K562 (cell line): Measurements from ENCODE around the gene ADCY1. TPM values are rescaled to one million over a fixed set of nuclear protein-coding genes. Genes with fewer than 3 reads are reported as not detected.
A peak's percentile ranks its signal among the peaks of the same experiment; 100 is the strongest.

Source experiments
- CREB1 ChIP-seq, 2 experiments: sonication (generic) in 1 of 2; formaldehyde crosslinking in 1 of 2; IDR thresholded peaks; 2 replicates each; pipeline versions ENCODE4 v1.6.1 to v1.8.0; 2012 to 2022; ENCODE audit warnings: inconsistent platforms in 1 of 2, mild to moderate bottlenecking in 1 of 2, missing genetic modification reagents in 1 of 2, moderate library complexity in 1 of 2
- EP400 ChIP-seq: fragments of 450-650 bp; IDR thresholded peaks from 2 replicates; pipeline ENCODE4 v1.6.1; 2017; ENCODE audit warnings: antibody characterized with exemption, mild to moderate bottlenecking, moderate library complexity
- NBN ChIP-seq: fragments of 450-650 bp; IDR thresholded peaks from 2 replicates; pipeline ENCODE4 v1.6.1; 2016; ENCODE audit warnings: low read depth, mild to moderate bottlenecking
- NEUROD1 ChIP-seq: fragments of 150-350 bp; IDR thresholded peaks from 2 replicates; pipeline ENCODE4 v1.6.1; 2014; ENCODE audit warnings: borderline replicate concordance, low read length, low read depth; ENCODE audit not compliant: partially characterized antibody
- polyA plus RNA-seq, 8 experiments: library from polyadenylated mRNA; depleted of rRNA in 4 of 8; stranded (reverse) in 5 of 8; unstranded in 3 of 8; fragments of >200 nt; fragmentation: Nextera tagmentation in 2 of 8; fragmentation: Illumina TruSeq in 1 of 8; extraction: Ambion mirVana in 2 of 8; extraction: Trizol in 1 of 8; gene quantifications; 2 replicates each; pipeline versions ENCODE4 v1.2.1 to v1.2.3, GENCODE V29; 2011 to 2014; ENCODE audit warnings: inconsistent platforms in 1 of 8, missing spikeins in 1 of 8
- total RNA-seq, 7 experiments: library from RNA; depleted of rRNA in 6 of 7; stranded (reverse); fragments of >200 nt in 6 of 7; fragmentation: Illumina TruSeq in 2 of 7; extraction: Trizol in 2 of 7; gene quantifications; 2 replicates each; pipeline versions ENCODE4 v1.2.1 to v1.2.3, GENCODE V29; 2011 to 2021; ENCODE audit warnings: low replicate concordance in 1 of 7
- TF ChIP-seq, protein P1 (sequence below): fragments of 450-650 bp; IDR thresholded peaks from 2 replicates; pipeline ENCODE4 v1.6.1; 2016; ENCODE audit warnings: mild to moderate bottlenecking, moderate library complexity
- TF ChIP-seq, protein P2 (sequence below): fragments of 150-350 bp; conservative IDR thresholded peaks from 2 replicates; pipeline ENCODE4 v1.6.1; 2014; ENCODE audit warnings: low read length
- TF ChIP-seq, protein P3 (sequence below): fragments of 450-650 bp; IDR thresholded peaks from 2 replicates; pipeline ENCODE4 v1.7.1; 2018; ENCODE audit warnings: mild to moderate bottlenecking, low read depth; ENCODE audit not compliant: partially characterized antibody

ADCY1 gene
- total and polyA plus RNA-seq, 9 of the 15 experiments (the other 6 are each of a cell fraction or from before 2014, with no cell fraction given): under 0.01 to 0.18 (median 0.10) TPM; not detected in 4

DNA sequence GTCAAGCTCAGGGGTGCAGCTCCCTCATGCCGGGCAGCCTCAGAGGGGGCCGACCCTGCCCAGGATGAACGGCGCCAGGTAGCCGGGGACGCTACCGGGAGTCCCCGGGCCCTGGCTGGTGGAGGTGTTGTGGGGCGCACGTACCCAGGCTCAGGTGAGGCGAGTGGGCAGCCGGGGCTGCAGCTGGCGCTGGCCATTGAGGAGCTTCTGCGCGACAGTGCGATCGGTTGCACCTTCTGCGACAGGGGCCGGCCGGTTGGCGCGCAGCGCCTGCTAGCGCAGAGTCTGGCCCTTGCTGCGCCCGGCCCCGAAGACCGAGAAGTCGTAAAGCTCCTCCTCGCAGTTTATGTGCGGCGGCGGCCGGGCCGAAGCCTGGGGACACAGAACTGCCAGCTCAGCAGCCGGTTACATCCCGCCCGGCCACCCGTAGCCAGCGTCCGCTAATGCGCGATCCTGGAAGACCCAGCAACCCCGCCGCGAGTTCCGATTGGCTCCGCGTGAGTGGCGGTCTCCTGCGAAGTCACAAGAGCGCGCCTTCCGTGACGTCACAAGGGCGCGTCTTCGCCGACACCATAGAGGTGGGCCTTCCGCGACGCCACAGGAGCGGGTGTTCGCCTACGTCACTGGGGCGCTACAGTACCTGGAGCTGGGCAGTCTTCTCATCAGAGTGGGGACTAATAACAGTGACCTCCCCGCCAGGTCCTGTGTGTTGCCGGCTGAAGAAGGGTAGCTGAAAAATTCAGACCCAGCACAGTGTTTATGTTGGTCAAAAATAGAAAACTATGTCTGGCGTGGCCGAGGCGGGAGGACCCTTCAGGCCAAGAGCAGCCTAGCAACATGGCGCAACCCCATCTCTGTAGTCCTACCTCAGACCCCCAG is 194.6 kb downstream of the ADCY1 start (continued):
- TF ChIP-seq, protein P1, sequence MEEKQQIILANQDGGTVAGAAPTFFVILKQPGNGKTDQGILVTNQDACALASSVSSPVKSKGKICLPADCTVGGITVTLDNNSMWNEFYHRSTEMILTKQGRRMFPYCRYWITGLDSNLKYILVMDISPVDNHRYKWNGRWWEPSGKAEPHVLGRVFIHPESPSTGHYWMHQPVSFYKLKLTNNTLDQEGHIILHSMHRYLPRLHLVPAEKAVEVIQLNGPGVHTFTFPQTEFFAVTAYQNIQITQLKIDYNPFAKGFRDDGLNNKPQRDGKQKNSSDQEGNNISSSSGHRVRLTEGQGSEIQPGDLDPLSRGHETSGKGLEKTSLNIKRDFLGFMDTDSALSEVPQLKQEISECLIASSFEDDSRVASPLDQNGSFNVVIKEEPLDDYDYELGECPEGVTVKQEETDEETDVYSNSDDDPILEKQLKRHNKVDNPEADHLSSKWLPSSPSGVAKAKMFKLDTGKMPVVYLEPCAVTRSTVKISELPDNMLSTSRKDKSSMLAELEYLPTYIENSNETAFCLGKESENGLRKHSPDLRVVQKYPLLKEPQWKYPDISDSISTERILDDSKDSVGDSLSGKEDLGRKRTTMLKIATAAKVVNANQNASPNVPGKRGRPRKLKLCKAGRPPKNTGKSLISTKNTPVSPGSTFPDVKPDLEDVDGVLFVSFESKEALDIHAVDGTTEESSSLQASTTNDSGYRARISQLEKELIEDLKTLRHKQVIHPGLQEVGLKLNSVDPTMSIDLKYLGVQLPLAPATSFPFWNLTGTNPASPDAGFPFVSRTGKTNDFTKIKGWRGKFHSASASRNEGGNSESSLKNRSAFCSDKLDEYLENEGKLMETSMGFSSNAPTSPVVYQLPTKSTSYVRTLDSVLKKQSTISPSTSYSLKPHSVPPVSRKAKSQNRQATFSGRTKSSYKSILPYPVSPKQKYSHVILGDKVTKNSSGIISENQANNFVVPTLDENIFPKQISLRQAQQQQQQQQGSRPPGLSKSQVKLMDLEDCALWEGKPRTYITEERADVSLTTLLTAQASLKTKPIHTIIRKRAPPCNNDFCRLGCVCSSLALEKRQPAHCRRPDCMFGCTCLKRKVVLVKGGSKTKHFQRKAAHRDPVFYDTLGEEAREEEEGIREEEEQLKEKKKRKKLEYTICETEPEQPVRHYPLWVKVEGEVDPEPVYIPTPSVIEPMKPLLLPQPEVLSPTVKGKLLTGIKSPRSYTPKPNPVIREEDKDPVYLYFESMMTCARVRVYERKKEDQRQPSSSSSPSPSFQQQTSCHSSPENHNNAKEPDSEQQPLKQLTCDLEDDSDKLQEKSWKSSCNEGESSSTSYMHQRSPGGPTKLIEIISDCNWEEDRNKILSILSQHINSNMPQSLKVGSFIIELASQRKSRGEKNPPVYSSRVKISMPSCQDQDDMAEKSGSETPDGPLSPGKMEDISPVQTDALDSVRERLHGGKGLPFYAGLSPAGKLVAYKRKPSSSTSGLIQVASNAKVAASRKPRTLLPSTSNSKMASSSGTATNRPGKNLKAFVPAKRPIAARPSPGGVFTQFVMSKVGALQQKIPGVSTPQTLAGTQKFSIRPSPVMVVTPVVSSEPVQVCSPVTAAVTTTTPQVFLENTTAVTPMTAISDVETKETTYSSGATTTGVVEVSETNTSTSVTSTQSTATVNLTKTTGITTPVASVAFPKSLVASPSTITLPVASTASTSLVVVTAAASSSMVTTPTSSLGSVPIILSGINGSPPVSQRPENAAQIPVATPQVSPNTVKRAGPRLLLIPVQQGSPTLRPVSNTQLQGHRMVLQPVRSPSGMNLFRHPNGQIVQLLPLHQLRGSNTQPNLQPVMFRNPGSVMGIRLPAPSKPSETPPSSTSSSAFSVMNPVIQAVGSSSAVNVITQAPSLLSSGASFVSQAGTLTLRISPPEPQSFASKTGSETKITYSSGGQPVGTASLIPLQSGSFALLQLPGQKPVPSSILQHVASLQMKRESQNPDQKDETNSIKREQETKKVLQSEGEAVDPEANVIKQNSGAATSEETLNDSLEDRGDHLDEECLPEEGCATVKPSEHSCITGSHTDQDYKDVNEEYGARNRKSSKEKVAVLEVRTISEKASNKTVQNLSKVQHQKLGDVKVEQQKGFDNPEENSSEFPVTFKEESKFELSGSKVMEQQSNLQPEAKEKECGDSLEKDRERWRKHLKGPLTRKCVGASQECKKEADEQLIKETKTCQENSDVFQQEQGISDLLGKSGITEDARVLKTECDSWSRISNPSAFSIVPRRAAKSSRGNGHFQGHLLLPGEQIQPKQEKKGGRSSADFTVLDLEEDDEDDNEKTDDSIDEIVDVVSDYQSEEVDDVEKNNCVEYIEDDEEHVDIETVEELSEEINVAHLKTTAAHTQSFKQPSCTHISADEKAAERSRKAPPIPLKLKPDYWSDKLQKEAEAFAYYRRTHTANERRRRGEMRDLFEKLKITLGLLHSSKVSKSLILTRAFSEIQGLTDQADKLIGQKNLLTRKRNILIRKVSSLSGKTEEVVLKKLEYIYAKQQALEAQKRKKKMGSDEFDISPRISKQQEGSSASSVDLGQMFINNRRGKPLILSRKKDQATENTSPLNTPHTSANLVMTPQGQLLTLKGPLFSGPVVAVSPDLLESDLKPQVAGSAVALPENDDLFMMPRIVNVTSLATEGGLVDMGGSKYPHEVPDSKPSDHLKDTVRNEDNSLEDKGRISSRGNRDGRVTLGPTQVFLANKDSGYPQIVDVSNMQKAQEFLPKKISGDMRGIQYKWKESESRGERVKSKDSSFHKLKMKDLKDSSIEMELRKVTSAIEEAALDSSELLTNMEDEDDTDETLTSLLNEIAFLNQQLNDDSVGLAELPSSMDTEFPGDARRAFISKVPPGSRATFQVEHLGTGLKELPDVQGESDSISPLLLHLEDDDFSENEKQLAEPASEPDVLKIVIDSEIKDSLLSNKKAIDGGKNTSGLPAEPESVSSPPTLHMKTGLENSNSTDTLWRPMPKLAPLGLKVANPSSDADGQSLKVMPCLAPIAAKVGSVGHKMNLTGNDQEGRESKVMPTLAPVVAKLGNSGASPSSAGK: peak; percentile 45; the same call in 1 of the 2 replicates
- TF ChIP-seq, protein P2, sequence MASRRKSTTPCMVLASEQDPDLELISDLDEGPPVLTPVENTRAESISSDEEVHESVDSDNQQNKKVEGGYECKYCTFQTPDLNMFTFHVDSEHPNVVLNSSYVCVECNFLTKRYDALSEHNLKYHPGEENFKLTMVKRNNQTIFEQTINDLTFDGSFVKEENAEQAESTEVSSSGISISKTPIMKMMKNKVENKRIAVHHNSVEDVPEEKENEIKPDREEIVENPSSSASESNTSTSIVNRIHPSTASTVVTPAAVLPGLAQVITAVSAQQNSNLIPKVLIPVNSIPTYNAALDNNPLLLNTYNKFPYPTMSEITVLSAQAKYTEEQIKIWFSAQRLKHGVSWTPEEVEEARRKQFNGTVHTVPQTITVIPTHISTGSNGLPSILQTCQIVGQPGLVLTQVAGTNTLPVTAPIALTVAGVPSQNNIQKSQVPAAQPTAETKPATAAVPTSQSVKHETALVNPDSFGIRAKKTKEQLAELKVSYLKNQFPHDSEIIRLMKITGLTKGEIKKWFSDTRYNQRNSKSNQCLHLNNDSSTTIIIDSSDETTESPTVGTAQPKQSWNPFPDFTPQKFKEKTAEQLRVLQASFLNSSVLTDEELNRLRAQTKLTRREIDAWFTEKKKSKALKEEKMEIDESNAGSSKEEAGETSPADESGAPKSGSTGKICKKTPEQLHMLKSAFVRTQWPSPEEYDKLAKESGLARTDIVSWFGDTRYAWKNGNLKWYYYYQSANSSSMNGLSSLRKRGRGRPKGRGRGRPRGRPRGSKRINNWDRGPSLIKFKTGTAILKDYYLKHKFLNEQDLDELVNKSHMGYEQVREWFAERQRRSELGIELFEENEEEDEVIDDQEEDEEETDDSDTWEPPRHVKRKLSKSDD: peak; percentile 73; the same call in 1 of the 2 replicates
- TF ChIP-seq CREB1 (IDR thresholded peaks at IDR 0.05) (peak; percentile 99), CREB1 (CRISPR knock-in tag; IDR thresholded peaks at IDR 0.05) (peak; percentile 99), NEUROD1 (peak; percentile 9), NBN (peak; percentile 92; the same call in 1 of the 2 replicates), EP400 (peak; percentile 89)
- TF ChIP-seq, protein P3, sequence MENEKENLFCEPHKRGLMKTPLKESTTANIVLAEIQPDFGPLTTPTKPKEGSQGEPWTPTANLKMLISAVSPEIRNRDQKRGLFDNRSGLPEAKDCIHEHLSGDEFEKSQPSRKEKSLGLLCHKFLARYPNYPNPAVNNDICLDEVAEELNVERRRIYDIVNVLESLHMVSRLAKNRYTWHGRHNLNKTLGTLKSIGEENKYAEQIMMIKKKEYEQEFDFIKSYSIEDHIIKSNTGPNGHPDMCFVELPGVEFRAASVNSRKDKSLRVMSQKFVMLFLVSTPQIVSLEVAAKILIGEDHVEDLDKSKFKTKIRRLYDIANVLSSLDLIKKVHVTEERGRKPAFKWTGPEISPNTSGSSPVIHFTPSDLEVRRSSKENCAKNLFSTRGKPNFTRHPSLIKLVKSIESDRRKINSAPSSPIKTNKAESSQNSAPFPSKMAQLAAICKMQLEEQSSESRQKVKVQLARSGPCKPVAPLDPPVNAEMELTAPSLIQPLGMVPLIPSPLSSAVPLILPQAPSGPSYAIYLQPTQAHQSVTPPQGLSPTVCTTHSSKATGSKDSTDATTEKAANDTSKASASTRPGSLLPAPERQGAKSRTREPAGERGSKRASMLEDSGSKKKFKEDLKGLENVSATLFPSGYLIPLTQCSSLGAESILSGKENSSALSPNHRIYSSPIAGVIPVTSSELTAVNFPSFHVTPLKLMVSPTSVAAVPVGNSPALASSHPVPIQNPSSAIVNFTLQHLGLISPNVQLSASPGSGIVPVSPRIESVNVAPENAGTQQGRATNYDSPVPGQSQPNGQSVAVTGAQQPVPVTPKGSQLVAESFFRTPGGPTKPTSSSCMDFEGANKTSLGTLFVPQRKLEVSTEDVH: peak; percentile 77
